Stimulated activated naive B cell treated with anti-CD40 and anti-IgM and Interleukin-4, amounts not matched to agents 10 μg/mL and 1 μg/mL and 100 μg/mL, for 72 hours (primary cell): ENCODE measurements around the gene ERICH2.
"Not testable (repeated sequence)": the region's sequence is repeated elsewhere in the genome, so short reads cannot be mapped to it uniquely, and the experiment has no call there.

ENCODE experiments used
- ATAC-seq, 2 donors: fragments of 150-1000 bp; cut with Tn5 transposase; replicated peaks; 2 replicates each; pipeline ENCODE4 v1.10.0; 2021; ENCODE audit warnings: moderate library complexity in 1 of 2
- DNase-seq: peaks from one replicate; pipeline ENCODE4 v3.0.0; 2021
- H3K27ac Mint-ChIP-seq: one replicate; pipeline ENCODE4 v1.8.0; 2022; ENCODE audit warnings: mild to moderate bottlenecking, mixed read lengths
- H3K27me3 Mint-ChIP-seq, 2 donors: one replicate each; pipeline ENCODE4 v1.8.0; 2022; ENCODE audit warnings: mixed read lengths in 2 of 2
- H3K36me3 Mint-ChIP-seq, 2 donors: one replicate each; pipeline ENCODE4 v1.8.0; 2022; ENCODE audit warnings: mixed read lengths in 2 of 2, mild to moderate bottlenecking in 1 of 2
- H3K4me1 Mint-ChIP-seq, 2 donors: one replicate each; pipeline ENCODE4 v1.8.0; 2022; ENCODE audit warnings: mixed read lengths in 2 of 2, mild to moderate bottlenecking in 1 of 2
- H3K4me3 Mint-ChIP-seq, 2 donors: one replicate each; pipeline ENCODE4 v1.8.0; 2022; ENCODE audit warnings: mild to moderate bottlenecking in 2 of 2, mixed read lengths in 2 of 2, moderate library complexity in 1 of 2
- H3K9me3 Mint-ChIP-seq, 2 donors: one replicate each; pipeline ENCODE4 v1.8.0; 2022; ENCODE audit warnings: mixed read lengths in 2 of 2, mild to moderate bottlenecking in 1 of 2

Gene ERICH2

DNA sequence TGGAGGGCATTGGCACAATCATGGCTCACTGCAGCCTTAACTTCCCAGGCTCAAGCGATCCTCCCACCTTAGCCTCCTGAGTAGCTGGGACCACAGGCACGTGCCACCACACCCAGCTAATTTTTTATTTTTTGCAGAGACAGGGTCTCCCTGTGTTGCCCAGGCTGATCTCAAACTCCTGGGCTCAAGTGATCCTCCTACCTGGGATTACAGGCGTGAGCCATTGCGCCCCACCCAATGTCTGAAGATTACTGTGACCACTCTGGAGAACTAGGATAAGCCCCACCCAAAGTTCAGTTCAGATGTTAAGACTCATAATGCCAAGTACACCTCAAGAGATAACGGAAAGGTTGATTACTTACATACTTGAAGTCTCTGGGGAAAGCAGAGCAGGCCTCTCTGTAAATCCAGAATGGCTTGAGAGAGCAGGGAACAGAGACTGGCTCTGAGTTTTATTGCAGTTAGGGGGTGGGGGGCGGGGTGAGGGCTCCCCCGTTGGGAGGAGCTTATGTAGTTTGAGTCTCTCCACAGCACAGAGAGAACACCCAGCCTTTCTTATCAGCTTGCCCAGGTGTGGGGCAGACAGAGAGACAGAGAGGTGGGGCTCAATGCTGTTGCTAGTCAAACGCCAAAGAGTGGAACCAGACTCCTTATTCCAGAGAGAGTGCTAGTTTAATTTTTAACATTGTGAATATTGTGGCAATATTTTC lies 26.5 kb upstream of the ERICH2 start:
- H3K4me3 Mint-ChIP-seq: no peak overlapping the region
- no peaks in the 10 kb centered on the region for H3K9me3 Mint-ChIP-seq
- H3K4me1 Mint-ChIP-seq: peaks cover 0 to 7% of the 10 kb centered on the region in 2 donors
- H3K27me3 Mint-ChIP-seq: peaks cover 28 to 35% of the 10 kb centered on the region in 2 donors
- no peak overlapping the region for H3K27ac Mint-ChIP-seq
- H3K36me3 Mint-ChIP-seq: no peaks in the 10 kb centered on the region
- ATAC-seq (no peak), DNase-seq (no peak)

DNA sequence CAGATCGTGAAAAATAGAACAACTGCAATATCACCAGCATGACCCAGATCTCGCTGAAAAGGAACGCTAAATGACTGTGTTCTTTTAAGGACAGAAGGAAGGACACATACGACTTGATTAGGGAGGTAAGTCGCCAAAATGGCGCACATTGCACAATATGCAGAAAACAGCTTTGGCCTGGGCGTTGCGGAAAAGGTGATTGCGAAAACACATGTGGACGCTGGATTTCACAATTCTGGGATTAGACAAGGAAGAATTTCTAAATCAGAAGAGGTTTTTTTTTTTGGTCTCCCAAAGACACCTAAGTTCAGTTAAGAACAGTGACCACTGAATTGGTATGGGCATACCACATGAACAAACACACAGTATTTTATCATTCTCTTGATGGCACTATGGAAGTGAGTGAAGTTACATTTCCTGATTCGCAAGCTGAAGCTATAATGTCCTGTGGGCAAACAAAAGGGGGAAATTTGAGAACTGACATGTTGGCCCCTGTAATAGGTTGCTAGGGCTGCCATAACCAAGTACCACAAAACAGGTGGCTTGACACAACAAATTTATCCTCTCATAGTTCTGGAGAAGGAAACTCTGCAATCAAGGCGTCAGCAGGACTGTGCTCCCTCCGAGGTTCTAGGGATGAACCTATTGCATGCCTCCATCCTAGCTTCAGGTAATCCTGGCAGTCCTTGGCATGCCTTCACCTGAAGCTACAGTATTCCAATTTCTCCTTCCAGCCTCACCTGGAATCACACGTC lies 25.8 kb upstream of the ERICH2 start:
- Mint-ChIP-seq H3K27me3 (peaks cover 31 to 39% of the 10 kb centered on the region in 2 donors), H3K4me1 (peaks cover 0 to 7% of the 10 kb centered on the region in 2 donors), H3K9me3 (no peaks in the 10 kb centered on the region), H3K4me3 (no peak overlapping the region), H3K36me3 (no peaks in the 10 kb centered on the region), H3K27ac (no peak overlapping the region)
- DNase-seq: no peak
- no peak for ATAC-seq

DNA sequence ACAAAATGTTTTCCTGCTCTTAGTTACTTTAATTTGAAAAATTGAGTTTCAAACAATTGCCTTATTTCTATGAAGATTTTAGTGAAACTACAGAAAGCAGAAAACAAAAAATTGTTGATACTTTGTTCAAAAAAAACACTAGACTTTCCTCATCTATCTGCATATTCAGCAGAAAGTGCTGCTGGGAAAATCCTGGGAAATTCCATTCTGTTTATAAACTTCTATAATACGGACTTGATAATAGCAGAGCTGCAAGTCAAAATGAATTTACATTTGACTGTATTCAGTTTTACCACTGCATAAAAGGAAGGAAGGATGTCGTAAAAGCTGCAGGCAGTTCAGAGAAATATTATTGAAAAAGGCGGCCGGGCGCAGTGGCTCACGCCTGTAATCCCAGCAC lies 24.9 kb upstream of the ERICH2 start:
- no peak for ATAC-seq
- Mint-ChIP-seq H3K27ac (no peak overlapping the region), H3K9me3 (no peaks in the 10 kb centered on the region), H3K27me3 (peaks cover 38 to 48% of the 10 kb centered on the region in 2 donors), H3K4me1 (peaks cover 0 to 7% of the 10 kb centered on the region in 2 donors), H3K36me3 (no peaks in the 10 kb centered on the region), H3K4me3 (no peak overlapping the region)
- no peak for DNase-seq

DNA sequence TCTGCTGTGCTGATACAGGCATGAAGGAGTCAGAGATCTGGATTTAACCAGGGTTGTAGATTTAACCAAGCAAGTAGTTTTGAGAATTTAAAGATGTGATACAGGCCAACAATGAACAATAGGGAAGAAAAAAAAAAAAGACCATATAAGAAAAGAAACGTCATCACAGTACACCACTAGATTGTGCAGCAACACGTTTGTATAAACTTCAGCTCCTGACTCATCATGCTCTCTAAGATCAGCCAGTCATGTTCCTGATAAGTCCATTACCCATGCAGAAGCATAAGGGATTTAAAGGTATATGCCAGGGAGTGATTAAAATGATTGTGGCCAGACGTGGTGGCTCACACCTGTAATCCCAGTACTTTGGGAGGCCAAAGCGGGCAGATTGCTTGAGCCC lies 22.3 kb upstream of the ERICH2 start:
- no peak for DNase-seq
- no peak for ATAC-seq

DNA sequence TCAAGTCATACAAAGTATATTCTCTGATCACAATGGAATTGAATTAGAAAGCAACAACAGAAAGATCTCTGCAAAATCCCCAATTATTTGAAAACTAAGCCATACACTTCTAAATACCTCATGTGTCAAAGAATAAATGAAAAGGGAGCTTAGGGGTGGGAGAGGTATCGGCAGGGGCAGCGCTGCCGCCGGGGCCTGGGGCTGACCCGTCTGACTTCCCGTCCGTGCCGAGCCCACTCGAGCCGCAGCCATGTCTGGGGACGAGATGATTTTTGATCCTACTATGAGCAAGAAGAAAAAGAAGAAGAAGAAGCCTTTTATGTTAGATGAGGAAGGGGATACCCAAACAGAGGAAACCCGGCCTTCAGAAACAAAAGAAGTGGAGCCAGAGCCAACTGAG lies 18.6 kb upstream of the ERICH2 start:
- not testable (repeated sequence) for H3K36me3 Mint-ChIP-seq, DNase-seq, H3K4me3 Mint-ChIP-seq, H3K9me3 Mint-ChIP-seq, H3K27ac Mint-ChIP-seq, H3K4me1 Mint-ChIP-seq
- ATAC-seq: peak in 1 of 2 donors; percentile 42
- H3K27me3 Mint-ChIP-seq: peaks cover 40 to 55% of the 10 kb centered on the region in 2 donors

More for the DNA sequence above, 22.3 kb upstream of the ERICH2 start:
- Mint-ChIP-seq H3K4me3 (no peak overlapping the region), H3K9me3 (no peaks in the 10 kb centered on the region), H3K27me3 (peaks cover 47 to 57% of the 10 kb centered on the region in 2 donors), H3K36me3 (no peaks in the 10 kb centered on the region), H3K27ac (no peak overlapping the region), H3K4me1 (peaks cover 0 to 7% of the 10 kb centered on the region in 2 donors)

DNA sequence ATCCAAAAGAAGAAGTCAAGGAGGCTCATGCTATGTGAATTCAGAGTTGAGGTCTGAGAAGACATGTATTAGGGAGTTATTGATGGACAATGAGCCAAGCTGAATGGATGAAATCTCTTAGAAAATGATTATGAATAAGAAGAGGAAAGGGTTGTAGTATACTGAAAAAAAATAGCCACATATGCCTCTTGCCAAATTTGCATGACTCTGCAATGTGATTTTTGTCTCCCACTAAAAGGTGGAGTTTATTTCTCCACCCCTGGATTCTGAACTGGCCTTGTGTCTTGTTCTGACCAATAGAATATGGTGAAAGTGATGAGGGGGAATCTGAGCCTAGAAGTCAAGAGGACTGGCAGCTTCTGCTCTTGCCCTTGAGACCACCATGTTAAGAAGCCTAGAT lies 8.6 kb upstream of the ERICH2 start:
- no peak for ATAC-seq
- H3K27ac Mint-ChIP-seq: no peak overlapping the region

DNA sequence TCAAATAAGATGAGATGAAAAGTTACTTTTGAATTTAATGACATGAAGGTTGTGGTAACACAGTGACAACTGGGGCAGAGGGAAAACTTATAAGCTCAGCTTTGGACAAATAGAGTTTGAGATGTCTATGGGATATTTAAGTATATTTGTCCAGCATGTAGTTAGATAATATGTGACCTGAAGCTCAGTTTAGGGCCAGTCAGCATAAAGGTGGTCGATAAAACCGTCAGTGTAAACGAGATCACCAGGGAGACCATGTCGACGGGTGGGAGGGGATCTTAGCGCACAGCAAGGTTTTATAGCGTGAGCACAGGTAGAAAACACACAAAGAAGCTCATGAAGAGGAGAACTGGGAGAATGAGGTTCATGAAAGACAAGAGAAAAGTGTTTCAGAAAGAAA lies 7.4 kb upstream of the ERICH2 start:
- Mint-ChIP-seq H3K27ac (no peak overlapping the region), H3K27me3 (peaks cover 11 to 15% of the 10 kb centered on the region in 2 donors), H3K4me1 (no peaks in the 10 kb centered on the region), H3K36me3 (no peaks in the 10 kb centered on the region), H3K9me3 (no peaks in the 10 kb centered on the region), H3K4me3 (no peak overlapping the region)
- no peak for ATAC-seq
- no peak for DNase-seq

More for the DNA sequence above, 8.6 kb upstream of the ERICH2 start:
- H3K27me3 Mint-ChIP-seq: peaks cover 11 to 15% of the 10 kb centered on the region in 2 donors
- H3K4me1 Mint-ChIP-seq: no peaks in the 10 kb centered on the region
- no peak overlapping the region for H3K4me3 Mint-ChIP-seq
- no peaks in the 10 kb centered on the region for H3K36me3 Mint-ChIP-seq
- DNase-seq: no peak
- no peaks in the 10 kb centered on the region for H3K9me3 Mint-ChIP-seq

DNA sequence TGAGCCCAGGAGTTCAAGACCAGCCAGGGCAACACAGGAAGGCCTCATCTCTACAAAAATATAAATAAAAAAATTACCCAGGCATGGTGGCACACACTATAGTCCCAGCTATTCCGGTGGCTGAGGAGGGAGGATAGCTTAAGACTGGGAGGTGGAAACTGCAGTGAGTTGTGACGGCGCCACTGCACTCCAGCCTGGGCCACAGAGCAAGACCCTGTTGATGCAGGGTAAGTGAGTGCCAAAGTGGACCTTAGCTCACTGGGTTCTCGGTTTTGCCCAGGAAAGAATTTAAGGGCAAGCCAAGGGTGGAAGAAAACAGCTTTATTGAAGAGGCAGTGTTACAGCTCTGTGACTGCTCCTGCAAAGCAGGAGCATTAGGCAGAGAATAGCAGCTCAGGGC lies 6.9 kb upstream of the ERICH2 start:
- no peak overlapping the region for H3K4me3 Mint-ChIP-seq
- DNase-seq: no peak
- no peaks in the 10 kb centered on the region for H3K9me3 Mint-ChIP-seq
- no peaks in the 10 kb centered on the region for H3K4me1 Mint-ChIP-seq
- H3K36me3 Mint-ChIP-seq: no peaks in the 10 kb centered on the region
- H3K27ac Mint-ChIP-seq: no peak overlapping the region
- peaks cover 11 to 16% of the 10 kb centered on the region in 2 donors for H3K27me3 Mint-ChIP-seq
- no peak for ATAC-seq

DNA sequence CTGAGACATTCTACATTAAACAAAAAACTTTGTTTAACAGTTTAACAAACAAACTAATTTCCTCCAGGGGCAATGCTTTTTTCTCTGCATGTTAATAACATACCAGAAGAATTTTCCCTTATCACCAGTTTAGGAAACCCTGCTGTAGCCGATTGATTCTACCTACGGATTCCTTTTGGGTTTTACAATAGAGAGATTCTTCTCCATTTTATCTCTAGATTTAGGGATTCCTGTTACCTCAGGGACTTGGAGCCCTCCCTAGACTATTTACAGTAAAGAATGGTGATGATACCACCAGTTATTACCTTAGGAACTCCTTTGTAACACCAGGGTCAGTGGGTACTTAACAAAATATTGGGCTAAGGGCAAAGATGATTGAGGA lies 5.3 kb upstream of the ERICH2 start:
- H3K36me3 Mint-ChIP-seq: no peaks in the 10 kb centered on the region
- no peaks in the 10 kb centered on the region for H3K9me3 Mint-ChIP-seq
- DNase-seq (no peak), ATAC-seq (no peak)
- peaks cover 0 to under 1% of the 10 kb centered on the region in 2 donors for H3K4me1 Mint-ChIP-seq
- H3K27me3 Mint-ChIP-seq: peaks cover 11 to 18% of the 10 kb centered on the region in 2 donors
- no peak overlapping the region for H3K4me3 Mint-ChIP-seq
- no peak overlapping the region for H3K27ac Mint-ChIP-seq

DNA sequence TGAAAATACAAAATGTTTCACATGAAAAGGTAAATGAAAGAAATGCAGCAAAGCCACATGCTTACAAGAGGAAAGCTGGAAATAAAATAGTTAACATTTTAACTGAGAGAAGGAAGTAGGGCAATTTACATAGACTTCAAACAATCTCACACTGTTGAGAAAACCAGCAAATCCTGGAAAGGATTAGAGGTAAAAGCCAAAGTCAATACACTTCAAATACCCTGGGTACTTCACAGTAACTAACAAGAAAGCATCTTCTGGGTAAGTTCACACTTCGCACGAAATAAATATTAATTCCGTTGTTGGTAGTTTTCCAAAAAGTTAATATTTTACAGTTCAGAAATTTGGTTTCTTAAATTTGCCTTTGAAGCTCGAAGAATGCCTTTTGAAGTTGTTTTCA lies 3.5 kb upstream of the ERICH2 start:
- H3K4me1 Mint-ChIP-seq: peaks cover 2 to 19% of the 10 kb centered on the region in 2 donors
- no peaks in the 10 kb centered on the region for H3K9me3 Mint-ChIP-seq
- no peak overlapping the region for H3K4me3 Mint-ChIP-seq
- peaks cover 25 to 26% of the 10 kb centered on the region in 2 donors for H3K27me3 Mint-ChIP-seq
- no peaks in the 10 kb centered on the region for H3K36me3 Mint-ChIP-seq
- H3K27ac Mint-ChIP-seq: no peak overlapping the region
- ATAC-seq: no peak
- DNase-seq: no peak

DNA sequence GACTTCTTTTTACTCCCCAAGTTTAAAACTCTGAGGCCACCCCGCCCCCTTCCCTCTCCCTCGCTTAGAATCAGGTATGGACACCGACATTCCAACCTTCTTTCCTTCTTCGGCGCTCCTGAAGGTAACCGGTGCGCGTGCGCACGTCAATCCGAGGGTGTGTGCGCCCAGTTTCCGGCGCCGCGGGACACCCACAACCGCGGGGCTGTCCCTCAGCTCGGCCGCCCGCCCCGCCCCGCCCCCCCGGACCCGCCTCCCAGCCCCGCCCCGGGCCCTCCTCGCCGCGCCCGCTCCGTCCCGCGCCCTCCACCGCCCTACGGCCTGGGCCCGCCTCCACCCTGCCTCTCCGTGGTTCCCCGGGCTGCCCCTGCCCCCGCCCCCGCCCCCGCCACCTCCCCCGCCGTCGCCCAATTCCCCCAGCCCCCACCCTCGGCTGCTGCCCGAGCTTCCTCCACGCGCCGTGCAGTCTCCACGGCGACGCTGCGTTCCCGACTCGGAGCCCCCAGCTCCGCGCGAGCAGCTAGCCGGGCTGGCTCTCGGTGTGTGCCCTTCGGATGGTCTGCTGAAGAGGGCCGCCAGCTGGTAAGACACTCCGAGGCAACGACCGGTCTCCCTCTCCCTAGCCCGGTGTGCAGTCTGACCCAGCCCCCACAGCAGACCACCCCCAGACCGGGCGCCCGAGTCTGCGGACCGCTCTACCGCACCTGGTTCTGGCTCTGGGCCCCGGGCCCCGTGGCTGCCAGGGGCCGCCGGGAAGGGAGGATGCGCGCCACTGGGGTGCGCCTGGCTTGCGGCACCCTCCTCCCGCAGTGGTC lies 635 bp downstream of the ERICH2 start:
- peak overlapping the region; percentile 75 for H3K27ac Mint-ChIP-seq
- peak overlapping the region; percentile 87 to 90 for H3K4me3 Mint-ChIP-seq
- ATAC-seq (peak; percentile 88 to 90), DNase-seq (peak; percentile 35)
- H3K9me3 Mint-ChIP-seq: no peaks in the 10 kb centered on the region
- H3K36me3 Mint-ChIP-seq: no peaks in the 10 kb centered on the region
- H3K4me1 Mint-ChIP-seq: peaks cover 2 to 19% of the 10 kb centered on the region in 2 donors
- H3K27me3 Mint-ChIP-seq: peaks cover 23 to 28% of the 10 kb centered on the region in 2 donors

DNA sequence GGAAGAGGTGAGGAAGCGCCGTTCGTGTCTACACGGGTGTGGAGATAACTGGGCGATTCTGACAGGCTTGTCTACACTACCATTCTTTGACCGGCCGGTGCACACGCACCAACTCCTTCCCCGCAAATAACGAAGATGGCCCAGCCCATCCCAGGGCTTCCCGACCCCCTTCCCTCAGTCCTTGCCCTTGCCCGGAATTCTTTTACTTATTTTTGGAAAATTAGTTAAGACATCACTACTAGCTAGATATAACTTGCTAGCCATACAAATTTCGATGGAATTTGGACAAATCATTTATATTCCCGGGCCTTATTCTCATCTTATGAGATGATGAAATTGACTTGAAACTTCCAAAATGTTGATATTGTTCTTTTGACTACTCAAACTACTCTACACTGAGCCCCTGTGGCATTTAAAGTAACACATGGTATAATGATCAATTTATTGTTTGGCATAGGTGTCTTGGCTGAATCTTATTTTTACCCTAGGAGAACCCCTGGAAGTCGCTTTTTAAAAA lies 1.3 kb downstream of the ERICH2 start:
- no peak for DNase-seq
- Mint-ChIP-seq H3K9me3 (no peaks in the 10 kb centered on the region), H3K4me1 (peaks cover 2 to 19% of the 10 kb centered on the region in 2 donors), H3K27me3 (peaks cover 23 to 28% of the 10 kb centered on the region in 2 donors), H3K4me3 (peak overlapping the region; percentile 83 to 90), H3K27ac (no peak overlapping the region), H3K36me3 (no peaks in the 10 kb centered on the region)
- no peak for ATAC-seq

DNA sequence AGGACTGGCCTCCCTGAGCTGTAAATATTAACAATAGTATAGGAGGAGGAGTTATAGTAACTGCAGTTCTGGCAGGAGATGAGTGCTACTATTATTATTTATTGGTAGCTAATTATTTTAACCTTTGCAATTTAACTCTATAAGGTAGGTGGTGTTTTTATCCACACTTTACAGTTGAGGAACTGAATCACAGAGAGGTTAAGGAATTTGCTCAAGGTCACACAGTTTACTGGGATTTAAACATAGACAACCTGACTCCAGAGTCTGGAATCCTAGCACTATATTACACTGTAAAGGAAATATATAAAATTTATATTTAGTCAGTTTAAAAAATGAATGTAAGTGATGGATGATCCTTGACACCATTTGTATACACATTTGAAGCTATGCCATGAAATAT lies 2.1 kb downstream of the ERICH2 start:
- H3K27ac Mint-ChIP-seq: no peak overlapping the region
- H3K4me3 Mint-ChIP-seq: no peak overlapping the region
- H3K4me1 Mint-ChIP-seq: peaks cover 2 to 19% of the 10 kb centered on the region in 2 donors
- no peaks in the 10 kb centered on the region for H3K9me3 Mint-ChIP-seq
- DNase-seq (no peak), ATAC-seq (no peak)
- peaks cover 23 to 28% of the 10 kb centered on the region in 2 donors for H3K27me3 Mint-ChIP-seq
- no peaks in the 10 kb centered on the region for H3K36me3 Mint-ChIP-seq

DNA sequence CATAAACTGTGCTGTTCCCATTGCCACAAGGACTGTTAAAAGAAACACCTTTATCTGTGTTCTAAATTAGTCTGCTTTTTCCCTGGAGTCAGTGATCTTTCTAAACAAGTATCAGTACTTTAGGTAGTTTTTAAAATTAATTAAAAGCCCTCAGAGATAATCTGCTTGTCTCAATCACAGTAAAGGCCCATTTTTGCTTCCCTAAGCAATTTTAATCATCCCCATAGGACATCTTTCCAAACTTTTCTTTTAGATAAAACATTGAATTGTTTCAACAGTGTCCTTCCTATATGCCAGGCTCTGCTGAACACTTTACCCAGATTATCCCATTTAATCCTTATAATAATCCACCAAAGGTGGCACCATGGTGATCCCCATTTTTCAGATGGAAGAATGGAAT lies 3.9 kb downstream of the ERICH2 start:
- ATAC-seq (no peak), DNase-seq (no peak)
- H3K27ac Mint-ChIP-seq: no peak overlapping the region
- peaks cover 2 to 19% of the 10 kb centered on the region in 2 donors for H3K4me1 Mint-ChIP-seq
- H3K36me3 Mint-ChIP-seq: no peaks in the 10 kb centered on the region
- no peak overlapping the region for H3K4me3 Mint-ChIP-seq
- H3K9me3 Mint-ChIP-seq: no peaks in the 10 kb centered on the region
- peaks cover 20 to 28% of the 10 kb centered on the region in 2 donors for H3K27me3 Mint-ChIP-seq
